GM04504 (cell line): ENCODE data around the gene SLC39A9.
"Not testable (repeated sequence)": the region's sequence is repeated elsewhere in the genome, so short reads cannot be mapped to it uniquely, and the experiment has no call there.

Experiments used
- DNase-seq: peaks from one replicate; pipeline ENCODE4 v3.0.0-alpha.2; 2012; ENCODE audit warnings: low read depth

Gene SLC39A9

DNA sequence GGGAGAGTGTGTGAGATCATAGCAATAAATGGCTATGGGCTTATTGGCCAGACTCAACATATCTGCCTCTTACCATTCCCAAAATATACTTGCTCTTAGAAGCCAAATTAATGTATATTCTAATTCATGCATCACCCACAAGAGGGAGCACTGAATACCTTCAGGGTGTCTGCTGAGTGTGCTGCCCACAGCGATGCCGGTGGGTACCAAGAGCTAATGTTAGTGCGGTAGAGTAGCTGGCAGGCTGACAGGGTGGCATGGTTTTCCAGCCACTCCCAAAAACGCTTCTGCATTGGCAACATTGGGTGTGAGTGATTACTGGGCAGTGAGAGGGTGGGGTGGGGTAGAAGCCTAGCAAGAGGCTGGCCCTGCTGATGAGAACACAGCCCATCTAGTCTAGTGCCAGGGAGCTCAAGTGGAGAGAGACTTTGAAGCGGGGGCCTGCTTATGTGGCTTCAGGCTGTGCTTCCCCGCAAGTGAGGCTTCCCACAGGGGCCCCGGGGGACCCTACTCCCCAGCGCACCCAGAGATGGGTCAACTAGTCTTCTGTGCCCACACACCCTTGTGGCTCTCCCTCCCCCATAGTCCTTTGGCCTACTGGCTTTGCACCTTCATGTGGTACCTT is 76.8 kb downstream of the SLC39A9 start:
- DNase-seq: no peak

- not testable (repeated sequence) for DNase-seq
These were observed 78.4 kb downstream of the SLC39A9 start for GRCh38 chr14:69476824-69477450.

DNA sequence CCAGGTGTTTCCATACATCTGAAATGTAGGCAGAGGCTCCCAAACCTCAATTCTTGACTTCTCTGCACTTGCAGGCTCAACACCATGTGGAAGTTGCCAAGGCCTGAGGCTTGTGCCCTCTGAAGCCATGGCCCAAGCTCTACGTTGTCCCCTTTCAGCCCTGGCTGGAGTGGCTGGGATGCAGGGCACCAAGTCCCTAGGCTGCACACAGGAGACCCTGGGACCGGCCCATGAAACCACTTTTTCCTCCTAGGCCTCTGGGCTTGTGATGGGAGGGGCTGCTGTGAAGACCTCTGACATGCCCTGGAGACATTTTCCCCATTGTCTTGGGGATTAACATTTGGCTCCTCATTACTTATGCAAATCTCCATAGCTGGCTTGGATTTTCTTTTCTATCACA is 79.6 kb downstream of the SLC39A9 start:
- not testable (repeated sequence) for DNase-seq

- DNase-seq: no peak
These were observed 81.2 kb downstream of the SLC39A9 start for GRCh38 chr14:69479696-69480095.

DNA sequence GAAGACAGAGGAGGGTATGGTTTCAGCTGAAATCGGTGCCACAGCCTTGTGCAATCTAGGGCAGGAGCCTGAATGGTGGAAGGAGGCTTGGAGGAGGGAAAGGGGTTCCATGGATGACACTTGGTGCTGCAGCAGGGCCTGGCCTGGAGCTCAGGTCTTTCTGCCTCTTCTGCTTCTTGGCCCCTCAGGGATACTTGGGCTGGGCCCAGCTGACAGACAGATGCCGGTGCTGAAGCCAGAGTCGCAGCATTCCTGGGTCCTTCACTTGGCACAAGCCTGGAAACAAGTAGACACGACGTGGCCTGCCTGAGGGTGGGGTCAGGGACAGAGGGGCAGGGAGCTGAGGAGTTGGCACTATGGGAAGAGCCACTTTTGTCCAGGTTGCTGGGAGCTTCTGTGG is 81.6 kb downstream of the SLC39A9 start:
- no peak for DNase-seq

- no peak for DNase-seq
These were observed 83.5 kb downstream of the SLC39A9 start for GRCh38 chr14:69481815-69482568.

DNA sequence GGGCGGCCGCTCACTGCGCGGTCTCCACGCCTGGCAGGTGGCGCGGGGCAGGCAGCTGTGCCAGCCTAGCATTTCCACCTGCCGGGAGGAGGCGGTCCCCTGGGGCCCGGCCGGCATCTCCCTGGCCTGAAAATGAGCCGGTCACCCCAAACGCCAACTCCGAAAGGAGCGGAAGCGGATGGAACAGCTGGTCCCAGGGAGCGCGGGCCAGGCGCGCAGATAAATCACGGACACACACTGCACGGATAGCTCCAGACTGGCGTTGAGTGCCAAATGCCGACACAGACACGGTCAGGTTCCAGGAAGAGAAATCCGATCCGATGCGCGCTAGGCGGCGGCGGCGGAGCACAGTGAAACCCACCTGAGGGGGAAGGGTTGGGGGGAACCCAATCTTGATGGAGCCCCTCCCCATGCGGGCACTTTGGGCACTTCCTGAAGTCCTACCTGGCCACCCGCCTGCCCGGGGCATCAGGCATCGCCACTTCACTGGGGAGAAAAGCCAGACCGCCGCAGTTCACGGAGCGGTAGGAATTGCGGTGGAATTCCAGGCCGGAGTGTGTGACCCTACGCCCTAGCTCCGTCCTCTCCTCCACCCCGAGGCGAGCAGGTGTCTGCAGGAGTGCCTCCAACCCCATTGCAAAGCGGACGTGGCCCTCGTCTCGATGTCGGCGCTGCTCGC is 85.4 kb downstream of the SLC39A9 start:
- no peak for DNase-seq

- no peak for DNase-seq
These were observed 86.2 kb downstream of the SLC39A9 start, which contains the start of gene PLEKHD1 for GRCh38 chr14:69484444-69485314. Gene PLEKHD1, plus strand, starts transcription at chr14:69484728. Its CDS starts 238 bp downstream, at chr14:69484966.

GRCh38 chr14:69485315-69485660 is 86.8 kb downstream of the SLC39A9 start:
- no peak for DNase-seq

DNA sequence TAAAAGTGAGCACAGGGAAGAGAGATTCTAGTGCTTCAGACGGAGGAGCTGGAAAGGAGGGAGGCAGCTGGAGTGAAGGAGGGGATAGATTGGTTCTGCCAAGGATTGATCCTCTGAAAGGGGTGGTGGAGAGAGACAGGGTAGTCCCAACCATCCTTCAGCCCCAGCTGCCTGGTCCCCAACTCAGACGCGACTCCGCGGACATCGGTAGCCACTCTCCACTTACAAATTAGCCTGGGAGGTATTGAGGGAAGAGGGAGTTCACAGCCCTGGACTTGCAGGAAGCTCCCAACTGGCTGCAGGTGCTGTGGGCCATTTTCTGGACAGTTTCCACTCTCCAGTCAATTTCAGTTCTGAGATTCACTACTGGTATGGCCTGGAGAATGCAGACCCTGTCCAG is 87.2 kb downstream of the SLC39A9 start:
- no peak for DNase-seq

GRCh38 chr14:69487226-69487625 is 88.7 kb downstream of the SLC39A9 start:
- DNase-seq: no peak

DNA sequence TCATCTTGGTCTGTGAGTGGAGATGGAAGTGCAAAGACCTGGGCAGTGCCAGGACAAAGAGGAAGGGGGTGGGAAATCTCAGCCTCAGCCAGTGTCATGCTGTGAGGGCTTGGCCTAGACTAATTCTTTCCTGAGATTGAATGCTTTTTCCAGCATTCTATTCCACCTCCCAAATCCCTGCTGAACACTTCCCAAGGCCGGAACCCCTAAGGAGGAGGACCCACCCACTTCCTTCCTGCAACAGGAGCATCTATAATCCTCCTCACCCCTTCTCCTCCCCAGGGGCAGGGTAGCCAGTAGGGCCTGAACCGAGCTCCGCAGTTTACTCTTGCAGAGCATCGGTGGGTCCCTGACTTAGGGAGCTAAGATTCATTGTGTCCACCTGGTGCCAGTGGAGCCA is 89.3 kb downstream of the SLC39A9 start:
- DNase-seq: no peak

GRCh38 chr14:69489495-69489894 is 91.0 kb downstream of the SLC39A9 start:
- DNase-seq: no peak

DNA sequence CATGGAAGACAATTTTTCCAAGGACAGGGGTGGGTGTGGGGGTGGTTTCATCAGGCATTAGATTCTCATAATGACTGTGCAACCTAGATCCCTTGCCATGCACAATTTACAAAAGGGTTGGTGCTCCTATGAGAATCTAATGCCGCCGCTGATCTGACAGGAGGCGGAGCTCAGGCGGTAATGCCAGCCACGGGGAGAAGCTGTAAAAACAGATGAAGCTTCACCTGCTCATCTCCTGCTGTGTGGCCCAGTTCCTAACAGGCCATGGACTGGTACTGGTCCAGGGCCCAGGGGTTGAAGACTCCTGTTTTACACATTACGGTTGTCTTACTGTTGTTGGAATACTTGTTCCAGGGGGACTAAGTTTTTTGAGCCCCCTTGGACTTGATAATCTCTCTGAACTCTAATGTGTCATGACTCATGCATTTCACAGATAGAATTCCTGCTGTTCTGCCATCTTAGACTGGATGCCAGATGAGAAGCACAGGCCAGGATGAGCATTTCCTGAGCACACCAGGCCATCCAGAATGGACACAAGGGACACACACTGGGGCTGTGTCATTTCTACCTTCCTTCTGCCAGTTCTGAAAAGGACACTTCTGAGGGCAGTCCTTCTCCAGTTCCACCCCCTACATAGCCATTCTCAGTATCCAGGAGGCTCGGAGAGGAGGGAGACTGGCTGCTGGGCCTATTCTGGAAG is 91.9 kb downstream of the SLC39A9 start:
- DNase-seq: no peak

DNA sequence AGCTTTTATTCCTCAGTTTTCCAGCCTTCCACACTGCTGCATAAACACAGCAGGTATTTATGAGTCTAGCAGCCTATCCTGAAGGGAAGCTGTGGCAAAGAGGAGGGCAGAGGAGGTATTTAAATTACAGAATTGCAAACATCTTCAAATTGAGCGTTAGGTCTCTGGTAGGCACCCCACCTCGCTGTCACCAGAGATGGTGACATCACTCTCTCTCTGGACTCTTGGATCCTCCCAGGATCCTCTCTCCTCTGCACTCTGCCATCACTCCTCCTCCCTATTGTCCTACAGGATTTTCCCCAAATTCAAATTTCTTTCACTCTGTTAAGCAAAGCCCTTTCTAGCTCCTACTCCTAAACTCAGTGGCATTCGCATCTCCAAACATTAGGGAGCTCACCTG is 92.7 kb downstream of the SLC39A9 start:
- DNase-seq: no peak

DNA sequence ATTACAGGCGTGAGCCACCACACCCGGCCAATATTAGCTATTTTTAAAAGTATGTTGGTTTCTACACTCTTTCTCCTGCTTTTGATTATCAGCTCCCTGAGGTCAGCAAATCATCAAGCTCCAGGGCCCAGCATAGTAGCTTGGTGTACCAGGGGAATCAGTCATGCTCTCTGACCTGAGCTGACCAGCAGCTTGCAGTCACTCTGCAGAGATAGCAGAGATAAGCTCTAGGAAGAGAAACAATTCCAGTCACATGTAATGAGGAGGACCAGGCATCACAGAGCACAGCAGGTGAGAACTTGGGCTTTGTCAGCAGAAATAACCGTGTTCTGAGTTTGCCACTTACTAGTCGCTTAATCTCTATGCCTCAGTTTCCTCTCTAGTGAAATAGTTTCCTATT is 94.5 kb downstream of the SLC39A9 start:
- DNase-seq: no peak

DNA sequence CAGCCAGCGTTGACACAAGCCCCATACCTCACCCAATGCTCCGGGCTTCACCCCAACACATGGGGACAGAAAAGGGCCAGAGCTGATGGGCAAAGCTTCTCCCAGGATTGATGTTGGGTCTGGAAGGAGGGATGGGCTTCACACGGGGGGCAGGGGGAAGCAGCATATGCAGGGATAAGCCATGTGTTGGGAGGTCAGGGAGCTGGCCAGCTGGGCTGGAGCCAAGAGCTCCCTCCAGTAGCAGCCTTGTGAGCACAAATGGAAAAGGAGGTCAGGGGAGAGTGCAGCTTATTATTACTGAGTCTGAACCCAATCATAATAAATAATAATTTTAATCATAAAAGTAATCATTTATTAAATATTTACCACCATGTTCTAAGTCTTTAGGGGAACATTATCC is 95.3 kb downstream of the SLC39A9 start:
- no peak for DNase-seq

GRCh38 chr14:69495341-69495921 is 96.9 kb downstream of the SLC39A9 start:
- no peak for DNase-seq

DNA sequence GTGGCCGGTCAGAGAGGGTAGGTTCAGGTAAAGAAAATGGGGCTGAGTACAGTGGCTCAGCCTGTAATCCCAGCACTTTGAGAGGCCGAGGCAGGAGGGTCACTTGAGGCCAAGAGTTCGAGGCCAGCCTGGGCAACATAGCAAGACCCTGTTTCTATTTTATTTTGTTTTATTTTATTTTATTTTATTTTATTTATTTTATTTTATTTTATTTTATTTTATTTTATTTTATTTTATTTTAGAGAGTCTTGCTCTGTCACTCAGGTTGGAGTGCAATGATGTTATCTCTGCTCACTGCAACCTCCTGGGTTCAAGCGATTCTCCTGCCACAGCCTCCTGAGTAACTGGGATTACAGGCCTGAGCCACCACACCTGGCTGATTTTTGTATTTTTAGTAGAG is 99.4 kb downstream of the SLC39A9 start:
- not testable (repeated sequence) for DNase-seq

DNA sequence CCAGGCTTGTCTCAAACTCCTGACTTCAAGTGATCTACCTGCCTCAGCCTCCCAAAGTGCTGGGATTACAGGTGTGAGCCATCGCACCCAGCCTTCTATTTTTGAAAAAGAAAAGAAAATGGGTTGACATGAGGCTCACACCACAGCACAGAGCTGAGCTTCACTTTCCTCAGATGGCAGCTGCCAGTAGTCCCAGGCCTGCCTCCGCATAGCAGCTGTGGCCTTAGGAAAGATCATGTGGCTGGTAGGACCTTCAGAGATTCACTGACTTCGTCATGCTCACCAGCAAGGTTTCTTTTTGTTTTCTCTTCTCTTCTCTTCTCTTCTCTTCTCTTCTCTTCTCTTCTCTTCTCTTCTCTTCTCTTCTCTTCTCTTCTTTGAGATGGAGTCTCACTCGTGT is 99.8 kb downstream of the SLC39A9 start:
- DNase-seq: not testable (repeated sequence)

GRCh38 chr14:69499436-69499835 is 100.9 kb downstream of the SLC39A9 start:
- DNase-seq: no peak
